Measurements from ENCODE around the gene SARS2.
A peak's percentile ranks its signal among the peaks of the same experiment; 100 is the strongest.
"Not testable (repeated sequence)": the region's sequence is repeated elsewhere in the genome, so short reads cannot be mapped to it uniquely, and the experiment has no call there.

SARS2 gene

DNA sequence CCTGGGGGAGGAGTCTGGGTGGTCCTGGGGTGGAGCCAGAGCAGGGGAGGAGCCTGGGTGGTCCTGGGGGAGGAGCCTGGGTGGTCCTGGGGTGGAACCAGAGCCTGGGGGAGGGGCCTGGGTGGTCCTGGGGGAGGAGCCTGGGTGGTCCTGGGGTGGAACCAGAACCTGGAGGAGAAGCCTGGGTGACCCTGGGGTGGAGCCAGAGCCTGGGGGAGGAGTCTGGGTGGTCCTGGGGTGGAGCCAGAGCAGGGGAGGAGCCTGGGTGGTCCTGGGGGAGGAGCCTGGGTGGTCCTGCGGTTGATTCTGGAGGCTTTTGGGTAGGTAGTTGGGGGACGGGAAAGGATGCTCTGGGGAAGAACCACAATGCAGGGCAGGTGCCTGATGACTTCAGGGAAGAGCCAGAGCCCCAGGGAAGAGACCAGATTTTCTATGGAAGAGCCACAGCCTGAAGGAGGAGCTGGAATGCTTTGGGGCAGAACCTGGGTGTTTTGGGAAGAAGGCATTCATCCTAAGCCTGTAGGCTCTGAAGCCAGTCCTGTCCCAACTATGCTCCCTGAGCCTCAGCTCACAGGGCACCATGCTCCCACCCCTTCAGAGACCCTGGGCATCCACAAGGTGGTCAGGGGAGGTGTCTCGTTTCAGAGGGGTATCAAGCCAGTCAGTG is 15.1 kb upstream of the SARS2 start:
- in situ Hi-C loops (cut with MboI; ENCODE audit: low pct_unique_long_range_greater_than_20kb, low sequenced_read_pairs, unreplicated experiment), result loop anchor here (25.0 kb wide), 1 partner anchor 533 kb away; the partner anchor contains the start of gene FAM98C
- TF ChIP-seq, protein P1, sequence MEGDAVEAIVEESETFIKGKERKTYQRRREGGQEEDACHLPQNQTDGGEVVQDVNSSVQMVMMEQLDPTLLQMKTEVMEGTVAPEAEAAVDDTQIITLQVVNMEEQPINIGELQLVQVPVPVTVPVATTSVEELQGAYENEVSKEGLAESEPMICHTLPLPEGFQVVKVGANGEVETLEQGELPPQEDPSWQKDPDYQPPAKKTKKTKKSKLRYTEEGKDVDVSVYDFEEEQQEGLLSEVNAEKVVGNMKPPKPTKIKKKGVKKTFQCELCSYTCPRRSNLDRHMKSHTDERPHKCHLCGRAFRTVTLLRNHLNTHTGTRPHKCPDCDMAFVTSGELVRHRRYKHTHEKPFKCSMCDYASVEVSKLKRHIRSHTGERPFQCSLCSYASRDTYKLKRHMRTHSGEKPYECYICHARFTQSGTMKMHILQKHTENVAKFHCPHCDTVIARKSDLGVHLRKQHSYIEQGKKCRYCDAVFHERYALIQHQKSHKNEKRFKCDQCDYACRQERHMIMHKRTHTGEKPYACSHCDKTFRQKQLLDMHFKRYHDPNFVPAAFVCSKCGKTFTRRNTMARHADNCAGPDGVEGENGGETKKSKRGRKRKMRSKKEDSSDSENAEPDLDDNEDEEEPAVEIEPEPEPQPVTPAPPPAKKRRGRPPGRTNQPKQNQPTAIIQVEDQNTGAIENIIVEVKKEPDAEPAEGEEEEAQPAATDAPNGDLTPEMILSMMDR (IDR thresholded peaks at IDR 0.05; ENCODE audit: extremely low read depth, insufficient read depth, missing control alignments), result no peak
- no peak for DNase-seq (ENCODE audit: low spot score)

GRCh38 chr19:38944981-38945506 is 14.5 kb upstream of the SARS2 start:
- in situ Hi-C loops (cut with MboI; ENCODE audit: low pct_unique_long_range_greater_than_20kb, low sequenced_read_pairs, unreplicated experiment), result loop anchor here (25.0 kb wide), 1 partner anchor 533 kb away; the partner anchor contains the start of gene FAM98C
- no peak for DNase-seq (ENCODE audit: low spot score)
- TF ChIP-seq, protein P1 (IDR thresholded peaks at IDR 0.05; ENCODE audit: extremely low read depth, insufficient read depth, missing control alignments), result no peak

GRCh38 chr19:38942471-38943181 is 12.1 kb upstream of the SARS2 start:
- TF ChIP-seq, protein P1 (IDR thresholded peaks at IDR 0.05; ENCODE audit: extremely low read depth, insufficient read depth, missing control alignments), result no peak
- peak; percentile 5 for DNase-seq (ENCODE audit: low spot score)
- in situ Hi-C loops (cut with MboI; ENCODE audit: low pct_unique_long_range_greater_than_20kb, low sequenced_read_pairs, unreplicated experiment), result loop anchor here (25.0 kb wide), 1 partner anchor 530 kb away; the partner anchor contains the start of gene FAM98C

GRCh38 chr19:38941979-38942378 is 11.4 kb upstream of the SARS2 start:
- in situ Hi-C loops (cut with MboI; ENCODE audit: low pct_unique_long_range_greater_than_20kb, low sequenced_read_pairs, unreplicated experiment), result loop anchor here (25.0 kb wide), 1 partner anchor 530 kb away; the partner anchor contains the start of gene FAM98C
- DNase-seq (ENCODE audit: low spot score), result no peak
- TF ChIP-seq, protein P1 (IDR thresholded peaks at IDR 0.05; ENCODE audit: extremely low read depth, insufficient read depth, missing control alignments), result no peak

DNA sequence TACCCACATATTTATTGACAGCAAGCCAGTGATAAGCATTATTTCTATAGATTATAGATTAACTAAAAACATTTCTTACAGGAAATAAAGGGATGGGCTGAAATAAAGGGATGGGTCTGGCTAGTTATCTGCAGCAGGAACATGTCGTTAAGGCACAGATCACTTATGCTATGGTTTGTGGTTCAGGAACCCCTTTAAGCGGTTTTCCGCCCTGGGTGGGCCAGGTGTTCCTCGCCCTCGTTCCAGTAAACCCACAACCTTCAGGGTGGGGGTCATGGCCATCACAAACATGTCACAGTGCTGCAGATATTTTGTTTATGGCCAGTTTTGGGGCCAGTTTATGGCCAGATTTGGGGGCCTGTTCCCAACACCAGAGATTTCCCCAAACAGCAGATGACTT is 10.9 kb upstream of the SARS2 start:
- in situ Hi-C loops (cut with MboI; ENCODE audit: low pct_unique_long_range_greater_than_20kb, low sequenced_read_pairs, unreplicated experiment), result loop anchor here (25.0 kb wide), 1 partner anchor 529 kb away; the partner anchor contains the start of gene FAM98C
- DNase-seq (ENCODE audit: low spot score), result not testable (repeated sequence)

DNA sequence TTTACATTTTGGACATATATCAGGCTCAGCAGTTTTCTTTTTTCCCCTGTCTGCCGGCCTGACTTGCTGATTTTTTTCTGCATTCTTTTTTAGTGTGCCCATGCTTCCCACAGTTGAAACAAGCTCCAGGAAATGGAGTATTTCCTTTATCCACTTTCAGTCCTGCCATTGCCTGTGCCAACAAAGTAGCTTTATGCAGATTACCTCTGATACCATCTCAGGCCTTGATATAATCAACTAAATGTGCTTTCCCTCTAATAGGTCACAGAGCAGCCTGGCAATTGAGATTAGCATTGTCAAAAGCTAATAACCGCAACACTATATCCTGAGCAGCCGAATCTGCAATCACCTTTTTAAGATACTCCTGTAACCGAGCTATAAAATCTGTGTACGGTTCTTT is 9.4 kb upstream of the SARS2 start:
- TF ChIP-seq, protein P1 (IDR thresholded peaks at IDR 0.05; ENCODE audit: extremely low read depth, insufficient read depth, missing control alignments), result no peak
- in situ Hi-C loops (cut with MboI; ENCODE audit: low pct_unique_long_range_greater_than_20kb, low sequenced_read_pairs, unreplicated experiment), result loop anchor here (25.0 kb wide), 1 partner anchor 528 kb away; the partner anchor contains the start of gene FAM98C
- DNase-seq (ENCODE audit: low spot score), result no peak
